ENCODE results near the gene YAP1.

GRCh38 chr11:102177974-102178631, 67.9 kb downstream of the YAP1 start:
- no peak for TF ChIP-seq CTCF (IDR thresholded peaks at IDR 0.05; ENCODE audit: insufficient read depth, low read length, poor library complexity, severe bottlenecking)
- TF ChIP-seq EZH2phosphoT487 (conservative IDR thresholded peaks at IDR 0.05; ENCODE audit: low read length) = no peak
